Subcutaneous abdominal adipose tissue (tissue), 5 donors: ENCODE results near the gene GIGYF2.

ENCODE experiments used
- H3K27ac ChIP-seq: one replicate; pipeline ENCODE4 v1.7.0; 2013; ENCODE audit warnings: low read depth, mild to moderate bottlenecking, inconsistent platforms, low read length, moderate library complexity
- H3K27me3 ChIP-seq, 5 donors: one replicate each; pipeline ENCODE4 v1.7.0; 2013; ENCODE audit warnings: low read length in 5 of 5, inconsistent platforms in 1 of 5; ENCODE audit not compliant: control insufficient read depth in 5 of 5, insufficient read depth in 4 of 5
- H3K36me3 ChIP-seq, 5 donors: one replicate each; pipeline ENCODE4 v1.7.0; 2013; ENCODE audit warnings: low read length in 5 of 5; ENCODE audit not compliant: control insufficient read depth in 5 of 5, insufficient read depth in 5 of 5
- H3K4me1 ChIP-seq, 5 donors: one replicate each; pipeline ENCODE4 v1.7.0; 2013; ENCODE audit warnings: low read length in 5 of 5, mild to moderate bottlenecking in 3 of 5, moderate library complexity in 1 of 5; ENCODE audit not compliant: control insufficient read depth in 5 of 5, insufficient read depth in 5 of 5
- H3K4me3 ChIP-seq, 5 donors: one replicate each; pipeline ENCODE4 v1.7.0; 2013; ENCODE audit warnings: low read length in 5 of 5, low read depth in 1 of 5
- H3K9ac ChIP-seq, 5 donors: one replicate each; pipeline ENCODE4 v1.7.0; 2013; ENCODE audit warnings: low read length in 5 of 5, mild to moderate bottlenecking in 4 of 5, moderate library complexity in 3 of 5
- H3K9me3 ChIP-seq, 5 donors: one replicate each; pipeline ENCODE4 v1.7.0; 2013; ENCODE audit warnings: low read length in 5 of 5; ENCODE audit not compliant: control insufficient read depth in 5 of 5
- donor health status: healthy.
- donor health status: healthy.
- donor health status: healthy.
- donor health status: healthy.
- donor health status: healthy.

GIGYF2 gene

GRCh38 chr2:232893834-232894233 is 196.7 kb downstream of the GIGYF2 start:
- Histone ChIP-seq H3K27me3 (peaks cover 11 to 33% (median 22%) of the 10 kb centered on the region in 5 donors), H3K36me3 (no peaks in the 10 kb centered on the region), H3K9me3 (no peaks in the 10 kb centered on the region), H3K9ac (no peak overlapping the region), H3K27ac (no peak overlapping the region), H3K4me3 (no peak overlapping the region), H3K4me1 (peaks cover 0 to 11% (median 5%) of the 10 kb centered on the region in 5 donors)

DNA sequence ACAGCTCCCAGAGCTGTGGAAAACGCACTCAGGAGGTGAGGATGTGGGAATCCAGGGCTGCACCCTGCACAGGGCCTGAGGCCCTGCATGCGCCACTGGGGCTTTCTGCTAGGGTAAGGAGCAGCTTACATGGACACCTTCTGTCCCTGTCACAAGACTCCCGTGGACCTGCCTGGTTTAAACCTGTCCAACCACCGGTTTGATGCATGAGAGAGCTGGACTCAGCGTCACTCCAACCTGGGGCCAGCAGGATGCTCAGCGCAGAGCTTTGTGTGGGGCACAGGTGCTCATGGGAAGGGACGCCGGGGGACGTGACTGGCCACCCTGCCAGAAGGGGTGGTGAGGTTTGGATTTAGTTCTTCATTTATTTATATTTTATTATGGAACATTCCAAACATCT is 197.1 kb downstream of the GIGYF2 start:
- peaks cover 11 to 31% (median 19%) of the 10 kb centered on the region in 5 donors for H3K27me3 ChIP-seq
- no peak overlapping the region for H3K9ac ChIP-seq
- H3K27ac ChIP-seq: no peak overlapping the region
- H3K4me3 ChIP-seq: no peak overlapping the region
- H3K9me3 ChIP-seq: no peaks in the 10 kb centered on the region
- H3K36me3 ChIP-seq: no peaks in the 10 kb centered on the region
- H3K4me1 ChIP-seq: peaks cover 0 to 14% (median 5%) of the 10 kb centered on the region in 5 donors

DNA sequence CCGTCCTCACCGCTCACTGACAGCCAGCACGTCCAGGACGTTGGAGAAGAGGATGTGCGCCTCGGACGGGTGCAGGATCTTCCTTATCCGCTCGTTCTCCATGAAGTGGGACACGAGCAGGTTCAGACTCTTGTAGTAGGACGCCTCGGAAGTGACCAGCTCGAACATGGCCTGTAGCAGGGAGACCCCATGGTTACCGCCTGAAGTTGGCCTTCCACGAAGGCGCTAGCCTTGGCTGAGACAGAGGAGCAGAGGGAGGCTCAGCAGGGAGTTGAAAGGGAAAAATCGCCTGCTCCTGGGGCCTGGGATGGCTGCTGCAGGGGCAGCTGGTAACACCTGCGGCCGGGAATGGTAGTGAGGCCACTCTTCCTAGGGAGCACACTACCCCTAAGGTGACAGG is 197.6 kb downstream of the GIGYF2 start:
- Histone ChIP-seq H3K4me3 (no peak overlapping the region), H3K36me3 (no peaks in the 10 kb centered on the region), H3K27me3 (peaks cover 9 to 29% (median 17%) of the 10 kb centered on the region in 5 donors)

GRCh38 chr2:232896111-232896510 is 199.0 kb downstream of the GIGYF2 start:
- Histone ChIP-seq H3K4me1 (peaks cover 0 to 11% (median under 1%) of the 10 kb centered on the region in 5 donors), H3K27ac (no peak overlapping the region), H3K27me3 (peaks cover 3 to 24% (median 14%) of the 10 kb centered on the region in 5 donors), H3K9me3 (no peaks in the 10 kb centered on the region), H3K4me3 (no peak overlapping the region), H3K36me3 (no peaks in the 10 kb centered on the region), H3K9ac (peak overlapping the region in 1 of 5 donors; percentile 17)

More for the DNA sequence above, 197.6 kb downstream of the GIGYF2 start:
- Histone ChIP-seq H3K9me3 (no peaks in the 10 kb centered on the region), H3K9ac (no peak overlapping the region), H3K4me1 (peaks cover 0 to 15% (median 5%) of the 10 kb centered on the region in 5 donors), H3K27ac (no peak overlapping the region)

GRCh38 chr2:232896720-232897597 is 199.8 kb downstream of the GIGYF2 start:
- Histone ChIP-seq H3K9ac (no peak overlapping the region), H3K4me1 (peaks cover 0 to 5% (median 0%) of the 10 kb centered on the region in 5 donors), H3K4me3 (no peak overlapping the region), H3K27me3 (peaks cover 9 to 24% (median 12%) of the 10 kb centered on the region in 5 donors), H3K9me3 (no peaks in the 10 kb centered on the region), H3K36me3 (no peaks in the 10 kb centered on the region), H3K27ac (no peak overlapping the region)

GRCh38 chr2:232897598-232898408 is 200.7 kb downstream of the GIGYF2 start:
- Histone ChIP-seq H3K9me3 (no peaks in the 10 kb centered on the region), H3K4me3 (no peak overlapping the region), H3K27ac (no peak overlapping the region), H3K27me3 (peaks cover 12 to 24% (median 15%) of the 10 kb centered on the region in 5 donors), H3K4me1 (peaks cover 0 to 5% (median 0%) of the 10 kb centered on the region in 5 donors), H3K36me3 (no peaks in the 10 kb centered on the region), H3K9ac (no peak overlapping the region)

DNA sequence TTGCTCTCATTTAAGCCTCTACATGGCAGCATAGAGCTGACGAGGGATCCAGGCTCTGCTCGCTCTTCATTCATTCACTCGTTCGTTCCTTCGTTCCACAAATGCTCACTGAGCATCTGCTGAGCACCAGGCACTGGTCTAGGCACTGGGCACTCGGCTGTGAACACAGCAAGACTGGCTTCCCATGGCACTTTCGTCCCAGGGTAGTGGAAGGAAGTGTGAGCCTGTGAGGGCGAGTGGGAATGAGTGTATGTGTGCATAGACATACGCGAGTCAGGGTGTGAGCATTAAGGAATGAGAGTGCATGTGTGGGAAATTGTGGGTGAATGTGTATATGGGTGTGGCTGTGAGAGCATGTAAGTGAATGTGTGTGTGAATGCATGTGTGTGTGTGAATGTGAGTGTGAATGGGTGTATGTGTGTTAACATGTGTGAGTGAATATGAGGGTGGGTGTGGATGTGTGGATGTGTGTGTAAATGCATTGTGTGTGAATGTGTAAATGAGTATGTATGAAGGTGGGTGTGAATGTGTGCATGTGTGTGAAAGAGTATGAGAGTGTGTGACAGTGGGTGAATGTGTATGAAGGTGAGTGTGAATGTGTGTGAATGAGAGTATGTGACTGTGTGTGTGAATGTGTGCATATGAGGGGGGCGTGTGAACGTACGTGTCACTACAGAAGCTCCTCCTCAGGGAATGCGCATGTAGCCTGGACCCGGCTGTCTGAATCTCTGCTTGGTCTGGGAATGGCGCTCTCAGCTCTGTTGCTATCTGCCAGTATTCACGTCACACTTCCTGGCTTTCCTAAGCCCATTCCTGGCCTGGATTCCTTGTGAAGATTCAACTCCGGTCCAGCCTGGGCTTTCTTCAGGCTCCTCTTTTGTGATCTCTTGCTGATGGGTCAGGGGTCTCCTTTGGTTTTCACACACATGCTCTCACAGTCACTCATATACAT is 201.7 kb downstream of the GIGYF2 start:
- peaks cover 0 to 5% (median 0%) of the 10 kb centered on the region in 5 donors for H3K4me1 ChIP-seq
- no peak overlapping the region for H3K27ac ChIP-seq
- no peaks in the 10 kb centered on the region for H3K9me3 ChIP-seq
- H3K9ac ChIP-seq: no peak overlapping the region
- peaks cover 11 to 24% (median 15%) of the 10 kb centered on the region in 5 donors for H3K27me3 ChIP-seq
- H3K4me3 ChIP-seq: no peak overlapping the region
- H3K36me3 ChIP-seq: no peaks in the 10 kb centered on the region

- H3K9ac ChIP-seq: no peak overlapping the region
- no peak overlapping the region for H3K27ac ChIP-seq
- H3K4me1 ChIP-seq: peaks cover 0 to 5% (median 0%) of the 10 kb centered on the region in 5 donors
- no peak overlapping the region for H3K4me3 ChIP-seq
- H3K27me3 ChIP-seq: peaks cover 7 to 20% (median 10%) of the 10 kb centered on the region in 5 donors
- H3K36me3 ChIP-seq: no peaks in the 10 kb centered on the region
- no peaks in the 10 kb centered on the region for H3K9me3 ChIP-seq
These were observed 203.9 kb downstream of the GIGYF2 start for GRCh38 chr2:232900811-232901735.
